EH (cell line): ENCODE data around the gene DNAJA3.

Experiments used
- DNase-seq: peaks from one replicate; pipeline ENCODE4 v3.0.0-alpha.2; 2015; ENCODE audit warnings: low read depth

Gene DNAJA3

DNA sequence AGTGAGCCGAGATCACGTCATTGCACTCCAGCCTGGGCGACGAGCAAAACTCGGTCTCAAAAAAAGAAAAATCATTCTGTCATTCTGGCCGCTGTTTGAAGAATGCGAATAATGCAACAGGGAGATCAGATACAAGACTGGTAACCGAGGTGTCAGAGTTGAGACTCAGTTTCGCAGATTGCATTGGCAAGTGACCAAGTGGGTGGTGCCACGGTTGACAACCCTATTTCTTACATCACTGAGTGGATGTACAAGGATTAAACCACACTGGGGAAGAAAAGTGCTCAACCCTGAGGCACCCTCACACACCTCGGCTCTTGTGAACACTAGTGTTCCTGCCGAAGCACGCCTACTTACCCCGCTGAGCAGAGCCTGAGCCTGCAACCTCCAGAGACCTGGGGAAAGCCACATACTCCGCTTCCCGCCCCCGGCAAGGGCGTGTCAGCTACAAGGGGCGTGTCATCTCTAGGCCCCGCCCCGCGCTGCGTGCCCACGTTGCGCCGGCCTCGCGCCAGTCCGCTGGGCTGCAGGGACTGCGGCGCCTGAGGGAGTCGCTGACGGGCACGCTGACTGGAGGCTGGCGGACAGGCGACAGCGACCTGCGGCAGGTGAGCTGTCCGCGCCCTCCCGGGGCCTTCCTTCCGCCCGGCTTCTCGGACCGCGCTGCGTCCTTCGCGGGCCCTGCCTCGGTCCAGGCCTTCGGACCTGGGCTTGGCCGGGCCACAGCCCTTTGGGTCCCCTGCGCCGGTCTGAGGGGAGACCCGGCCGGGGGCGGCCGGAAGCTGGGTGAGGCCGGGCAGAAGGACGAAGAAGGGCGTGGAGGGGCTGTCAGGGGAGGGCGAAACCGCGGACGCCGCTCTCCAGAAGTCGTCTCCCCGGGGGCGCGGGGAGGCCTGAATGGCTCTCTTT is 50.5 kb downstream of the DNAJA3 start, which contains the start of gene HMOX2:
Gene HMOX2, plus strand, starts transcription at position 519 of the 909 bp plus-strand sequence. CDS start 29,127 bp downstream, outside the sequence.
- DNase-seq, result peak; percentile 89

DNA sequence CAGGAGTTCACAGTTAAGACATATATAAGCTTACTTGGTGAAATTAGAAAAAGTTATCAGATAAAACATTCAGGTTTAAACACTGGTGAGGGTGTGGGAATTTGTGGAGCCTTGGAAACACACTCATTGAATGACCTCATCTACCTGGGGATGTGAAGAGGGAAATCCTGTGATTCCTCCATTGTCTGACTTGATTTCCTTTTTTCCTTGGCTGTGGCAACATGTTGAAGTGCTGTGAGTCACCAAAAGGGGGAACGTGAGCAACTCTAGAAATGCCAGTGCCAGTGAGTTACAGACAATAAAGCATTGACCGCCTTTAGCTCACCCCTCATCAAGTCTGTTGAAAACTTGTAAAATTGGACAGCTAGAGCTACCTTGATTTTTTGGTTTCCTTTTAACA is 52.3 kb downstream of the DNAJA3 start:
- peak; percentile 59 for DNase-seq

DNA sequence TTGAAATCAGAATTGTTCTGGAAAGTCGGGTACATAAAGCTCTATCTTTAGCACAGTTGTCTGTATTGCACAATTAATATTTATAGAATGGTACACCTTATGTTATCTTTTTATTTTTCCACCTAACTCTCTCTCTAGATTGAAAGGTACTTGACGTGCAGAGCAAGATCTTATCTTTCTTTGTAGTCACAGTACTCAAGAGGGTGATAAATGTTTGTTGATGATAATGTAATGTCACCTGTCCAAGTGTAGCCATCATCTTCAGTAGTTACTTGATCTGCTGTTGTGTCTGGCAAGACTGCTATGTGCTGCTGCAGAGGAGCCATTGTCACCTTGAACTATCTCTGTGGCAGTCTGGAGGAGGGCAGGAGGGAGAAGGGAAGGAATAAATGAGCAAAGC is 55.9 kb downstream of the DNAJA3 start:
- DNase-seq, result no peak

DNA sequence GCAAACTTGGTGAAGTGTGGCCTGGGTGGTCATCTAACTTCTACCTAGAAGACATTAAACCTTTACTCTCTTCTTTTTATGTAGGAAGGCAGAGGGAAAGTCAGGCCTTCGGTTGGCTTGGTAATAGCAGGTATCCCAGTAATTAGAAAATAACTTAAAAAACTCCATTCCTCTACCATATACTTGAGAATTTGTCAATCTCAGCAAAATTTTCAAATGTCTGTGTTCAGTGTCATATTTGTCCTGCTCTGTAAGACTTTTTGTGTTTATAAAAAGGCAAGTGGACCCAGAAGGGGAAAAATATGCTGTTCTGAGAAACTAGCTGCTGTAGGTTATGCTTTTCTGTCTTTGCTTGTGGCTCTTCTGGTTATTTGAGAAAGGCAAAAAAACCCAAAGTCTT is 56.3 kb downstream of the DNAJA3 start:
- no peak for DNase-seq

DNA sequence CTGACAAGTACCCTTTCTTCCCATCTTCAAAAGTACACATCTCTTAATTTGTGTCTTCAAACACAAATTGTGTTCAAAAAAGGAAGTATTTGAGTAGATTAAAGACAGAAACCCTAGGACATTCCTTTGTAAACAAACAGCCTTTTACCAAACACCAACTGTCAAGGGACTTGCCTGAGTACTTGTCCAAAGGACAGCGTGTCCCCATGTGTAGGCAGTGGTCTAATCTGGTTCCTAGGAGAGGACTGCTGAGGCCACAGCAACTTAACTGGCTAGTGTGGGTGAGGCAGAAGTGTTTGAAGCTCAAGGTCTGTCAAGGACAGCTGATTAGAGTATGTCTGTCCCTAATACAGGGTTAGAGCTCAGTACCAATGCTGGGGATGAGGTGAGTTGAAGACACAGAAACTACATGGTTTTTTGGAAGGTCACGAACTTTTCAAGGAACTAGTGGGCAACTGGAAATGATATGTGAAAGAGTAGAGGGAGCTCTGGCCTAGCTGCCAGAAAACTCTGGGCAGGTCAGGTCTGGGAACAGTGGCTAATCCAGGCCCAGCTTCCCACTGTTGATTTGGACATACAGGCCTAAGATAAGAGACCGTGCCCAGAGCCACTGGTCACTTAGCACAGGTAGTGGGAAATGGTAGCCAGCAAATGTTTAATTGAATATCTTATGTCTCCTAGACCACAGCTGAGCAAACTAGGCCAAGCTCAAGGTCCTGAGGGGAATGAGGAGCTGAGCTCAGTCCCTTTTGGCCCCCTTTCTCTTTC is 60.6 kb downstream of the DNAJA3 start:
- DNase-seq, result no peak

DNA sequence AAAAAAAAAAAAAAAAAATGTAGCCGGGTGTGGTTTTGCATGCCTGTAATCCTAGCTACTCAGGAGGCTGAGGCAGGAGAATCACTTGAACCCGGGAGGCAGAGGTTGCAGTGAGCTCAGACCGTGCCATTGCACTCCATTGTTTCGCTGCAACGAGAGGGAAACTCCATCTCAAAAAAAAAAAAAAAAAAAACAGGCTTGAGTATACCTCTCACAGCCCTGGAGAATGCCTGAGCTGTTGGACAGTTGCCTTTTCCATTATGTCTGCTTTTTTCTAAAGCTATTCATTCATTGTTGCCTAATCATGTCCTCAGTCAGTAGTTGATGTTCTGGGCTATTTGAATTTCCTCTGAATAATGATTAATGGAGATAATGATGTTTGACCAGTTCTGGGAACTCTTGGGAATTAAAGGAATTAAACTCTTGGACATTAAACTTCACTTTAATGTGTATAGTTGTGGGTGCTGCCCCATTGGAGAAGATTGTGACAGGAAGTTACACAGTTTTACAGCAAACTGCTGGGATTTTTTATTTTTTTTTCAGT is 62.4 kb downstream of the DNAJA3 start:
- DNase-seq, result peak; percentile 73

DNA sequence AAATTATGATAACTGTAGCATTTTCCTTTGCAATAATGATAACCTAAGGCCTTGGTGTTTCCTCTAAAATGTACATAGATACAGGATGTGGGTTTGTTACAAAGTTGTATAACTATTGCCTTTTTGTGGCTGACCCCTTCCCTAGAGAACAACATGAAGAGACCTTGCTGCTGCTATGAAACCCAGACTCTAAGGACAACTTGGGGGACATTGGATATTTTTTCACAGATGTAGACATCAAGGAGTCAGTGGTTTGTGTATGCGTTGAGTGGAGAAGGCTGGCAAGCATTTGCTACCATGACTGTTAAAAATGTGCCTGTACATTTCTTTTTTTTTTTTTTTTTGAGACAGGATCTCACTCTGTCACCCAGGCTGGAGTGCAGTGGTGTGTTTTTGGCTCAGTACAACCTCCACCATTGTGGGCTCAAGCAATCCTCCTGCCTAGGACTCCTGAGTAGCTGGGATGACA is 62.9 kb downstream of the DNAJA3 start:
- peak; percentile 32 for DNase-seq

DNA sequence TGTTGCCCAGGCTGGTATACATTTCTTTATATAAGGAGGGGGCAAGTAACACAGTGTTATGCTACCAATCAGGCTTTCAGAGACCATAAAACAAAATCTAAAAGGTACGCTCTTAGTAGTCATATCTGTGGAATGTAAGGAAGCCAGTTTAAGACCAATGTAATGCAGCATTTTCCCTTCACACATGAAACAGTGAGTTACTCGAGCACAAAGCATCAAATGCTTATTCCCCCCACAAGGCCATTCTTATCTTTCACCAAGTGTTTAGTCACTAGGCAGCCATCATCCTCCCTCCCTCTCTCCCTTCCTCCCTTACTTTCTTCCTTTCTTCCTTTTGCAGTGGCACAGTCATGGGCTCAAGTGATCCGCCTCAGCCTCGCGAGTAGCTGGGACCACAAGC is 63.4 kb downstream of the DNAJA3 start:
- peak; percentile 87 for DNase-seq

DNA sequence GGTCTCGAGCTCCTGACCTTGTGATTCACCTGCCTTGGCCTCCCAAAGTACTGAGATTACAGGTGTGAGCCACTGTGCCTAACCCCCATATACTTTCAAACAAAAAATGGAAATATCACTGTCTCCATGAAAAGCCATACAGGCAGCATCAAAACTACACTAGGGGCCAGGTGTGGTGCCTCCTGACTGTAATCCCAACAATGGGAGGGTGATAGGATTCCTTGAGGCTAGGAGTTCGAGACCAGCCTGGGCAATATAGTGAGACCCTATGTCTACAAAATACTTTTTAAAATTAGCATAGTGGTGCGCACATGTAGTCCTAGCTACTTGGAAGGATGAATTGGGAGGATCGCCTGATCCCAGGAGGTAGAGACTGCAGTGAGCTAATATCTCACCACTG is 66.2 kb downstream of the DNAJA3 start:
- DNase-seq, result no peak

DNA sequence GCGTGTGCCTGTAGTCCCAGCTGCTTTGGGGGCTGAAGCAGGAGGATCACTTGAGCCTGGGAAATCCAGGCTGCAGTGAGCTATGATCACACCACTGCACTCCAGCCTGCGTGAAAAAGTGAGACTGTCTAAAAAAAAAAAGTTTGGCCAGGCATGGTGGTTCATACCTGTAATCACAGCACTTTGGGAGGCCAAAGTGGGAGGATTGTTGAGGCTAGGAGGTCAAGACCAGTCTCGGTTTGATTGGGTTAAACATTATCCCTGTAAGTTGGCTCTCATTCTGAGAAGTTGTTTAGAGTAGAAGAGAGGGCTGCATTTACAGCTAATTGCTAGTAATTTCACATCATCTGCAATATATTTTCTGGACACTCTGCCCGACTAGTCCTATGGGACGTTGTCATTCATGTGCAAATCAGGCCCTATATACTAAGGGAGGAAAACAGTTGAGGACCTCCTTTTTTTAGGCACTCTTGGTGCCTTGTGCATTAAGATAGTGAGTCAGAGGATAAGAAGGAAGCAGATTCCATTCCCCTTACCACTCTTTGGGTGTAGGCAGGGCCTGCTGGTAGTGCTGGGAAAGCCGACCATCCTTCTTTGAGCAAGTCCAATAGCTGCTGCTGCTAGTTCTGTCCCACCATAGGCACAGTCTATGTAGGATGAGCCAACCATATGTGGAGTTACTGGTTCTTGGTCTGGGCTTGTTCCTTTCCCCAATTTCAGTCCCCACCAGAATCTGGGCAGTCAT is 69.2 kb downstream of the DNAJA3 start:
- DNase-seq, result peak; percentile 90

DNA sequence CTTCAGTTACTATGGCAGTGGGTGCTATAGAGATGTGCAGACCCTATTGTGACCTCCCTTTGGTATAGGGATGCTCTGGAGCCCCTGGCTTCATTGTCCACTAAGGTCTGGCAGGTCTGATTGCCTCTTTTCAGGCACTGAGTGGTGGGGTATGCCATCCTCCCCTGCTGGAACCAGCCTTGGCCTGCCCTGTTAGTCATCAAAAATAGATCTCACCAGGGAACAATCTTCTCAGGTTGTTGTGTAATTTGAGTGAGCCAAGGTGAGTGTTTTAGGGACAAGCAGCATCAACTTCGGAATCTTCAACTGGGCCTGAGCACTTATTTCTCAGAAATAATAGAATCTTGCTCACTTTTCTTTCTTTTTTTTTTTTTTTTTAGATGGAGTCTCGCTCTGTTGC is 70.1 kb downstream of the DNAJA3 start:
- no peak for DNase-seq

DNA sequence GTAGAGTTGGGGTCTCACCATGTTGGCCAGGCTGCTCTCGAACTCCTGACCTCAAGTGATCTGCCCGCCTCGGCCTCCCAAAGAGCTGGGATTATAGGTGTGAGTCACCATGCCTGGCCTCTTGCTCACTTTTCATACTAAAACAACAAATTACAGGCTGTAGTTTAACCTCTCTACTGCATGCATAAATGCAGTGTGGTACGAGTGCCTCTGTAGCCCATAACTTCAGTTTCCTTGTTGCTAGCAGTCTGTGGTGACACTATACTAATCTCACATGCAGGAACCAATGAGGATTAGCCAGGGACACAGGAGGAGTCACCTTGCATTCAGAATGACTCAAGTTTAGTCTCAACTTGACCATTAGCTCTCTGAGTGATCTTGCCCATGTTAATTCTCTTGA is 70.6 kb downstream of the DNAJA3 start:
- DNase-seq, result peak; percentile 85

DNA sequence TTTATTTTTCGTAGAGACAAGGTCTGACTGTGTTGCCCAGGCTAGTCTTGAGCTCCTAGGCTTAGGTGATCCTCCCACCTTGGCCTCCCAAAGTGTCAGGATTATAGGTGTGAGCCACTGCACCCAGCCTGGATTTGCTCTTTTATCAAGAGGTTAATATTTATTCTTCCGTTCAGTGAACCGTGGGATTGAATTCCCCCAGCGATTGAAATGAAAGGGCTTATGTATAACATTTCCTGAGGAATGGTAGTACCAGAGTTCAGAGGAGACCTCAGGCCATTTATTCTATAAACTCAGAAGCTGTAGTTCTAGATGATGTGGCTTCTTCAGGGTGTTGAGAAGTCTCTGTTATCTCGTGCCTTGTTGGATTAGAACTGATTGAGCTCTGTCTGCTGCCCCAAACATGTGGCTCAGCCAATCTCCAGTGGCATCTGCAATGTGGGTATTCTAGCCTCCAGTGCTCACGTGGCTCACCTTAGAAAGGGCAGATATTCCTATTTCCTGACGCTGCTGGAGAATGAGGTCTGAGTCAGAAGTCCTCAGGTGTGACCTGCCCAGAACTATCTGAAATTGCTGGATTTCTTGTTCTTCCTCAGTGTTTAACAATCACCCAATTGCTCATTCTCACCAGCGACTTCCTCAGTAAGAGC is 73.0 kb downstream of the DNAJA3 start:
- DNase-seq, result no peak

DNA sequence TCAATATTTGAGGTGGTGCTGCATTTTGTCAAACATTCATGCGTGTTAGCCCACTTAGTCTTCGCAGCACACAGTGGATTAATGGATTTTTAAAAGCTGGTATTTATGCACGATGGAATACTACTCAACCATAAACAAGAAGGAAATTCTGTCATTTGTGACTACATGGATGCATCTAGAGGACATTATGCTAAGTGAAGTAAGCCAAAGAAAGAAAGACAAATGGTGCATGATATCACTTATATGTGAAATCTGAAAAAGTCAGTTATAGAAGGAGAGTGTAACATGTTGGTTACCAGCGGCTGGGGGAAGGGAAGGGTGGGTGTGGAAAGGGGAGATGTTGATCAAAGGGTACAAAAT is 73.5 kb downstream of the DNAJA3 start:
- no peak for DNase-seq

DNA sequence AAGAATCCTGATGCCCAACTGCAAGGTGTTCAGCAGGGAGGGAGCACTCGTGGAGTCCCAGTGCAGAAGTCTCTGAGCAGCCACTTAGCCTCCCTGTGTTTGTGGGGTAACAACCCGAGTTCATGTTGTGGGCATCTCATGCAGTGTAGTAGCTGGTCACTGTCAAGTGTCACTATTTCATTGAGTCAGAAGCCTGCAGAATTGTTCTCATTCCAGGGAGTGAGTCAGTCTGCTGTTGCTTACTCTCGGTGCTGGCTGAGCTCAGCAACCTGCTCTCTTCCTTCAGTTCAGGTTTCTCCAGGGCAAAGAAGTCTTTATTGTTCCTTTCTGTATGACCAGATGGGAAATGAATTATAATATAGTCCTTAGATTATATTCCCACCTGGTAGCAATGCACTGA is 74.6 kb downstream of the DNAJA3 start:
- peak; percentile 90 for DNase-seq

DNA sequence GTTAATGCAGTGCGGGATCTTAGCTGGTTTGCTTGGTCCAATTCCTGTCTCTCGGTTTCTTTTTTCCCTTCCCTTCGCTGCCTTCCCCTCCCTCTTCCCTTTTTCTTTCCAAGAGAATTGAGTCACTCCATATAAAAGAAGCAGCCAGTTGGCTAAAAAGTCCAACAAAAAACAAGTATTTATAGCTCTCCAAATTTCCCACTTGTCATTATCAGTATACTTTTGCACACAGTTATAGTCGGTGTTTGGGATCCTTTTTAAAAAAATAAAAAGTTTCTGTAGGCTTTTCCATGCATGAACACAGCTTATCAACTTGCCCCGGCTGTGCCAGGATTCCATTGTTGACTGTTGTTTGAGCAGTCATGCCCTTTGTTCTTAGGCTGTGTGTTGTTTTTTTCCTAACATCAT is 75.4 kb downstream of the DNAJA3 start:
- peak; percentile 65 for DNase-seq

DNA sequence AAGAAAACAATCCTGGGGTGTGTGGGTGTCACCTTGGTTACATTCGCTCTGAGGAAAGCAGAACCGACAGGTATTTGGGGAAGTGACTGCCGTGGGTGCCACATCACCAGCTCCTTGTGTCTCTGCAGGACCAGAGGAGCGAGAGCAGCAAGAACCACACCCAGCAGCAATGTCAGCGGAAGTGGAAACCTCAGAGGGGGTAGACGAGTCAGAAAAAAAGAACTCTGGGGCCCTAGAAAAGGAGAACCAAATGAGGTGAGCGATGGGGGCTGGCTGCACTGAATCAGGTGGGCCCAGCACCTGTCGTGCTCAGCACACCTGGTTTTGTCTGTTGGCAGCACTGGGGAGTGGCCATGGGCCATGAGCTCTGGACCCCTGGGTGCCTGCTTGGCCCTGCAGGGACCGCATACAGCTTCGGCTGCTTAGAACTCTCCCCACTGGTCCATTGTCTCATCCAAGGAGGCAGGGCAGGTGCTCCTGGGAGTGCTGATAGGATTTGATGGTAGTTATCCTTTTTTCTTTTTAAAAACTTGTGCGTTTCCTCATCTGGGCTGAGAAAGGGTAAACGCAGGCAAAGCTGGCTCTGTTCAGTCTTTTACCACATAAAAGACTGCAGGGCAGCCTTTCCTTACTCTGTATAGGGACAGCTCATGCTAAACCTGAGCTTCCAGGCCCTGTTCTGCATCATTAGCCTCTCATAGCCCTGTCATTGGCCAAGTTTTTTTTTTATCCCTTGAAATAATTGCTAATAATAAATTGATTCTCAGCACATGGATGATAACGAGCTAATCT is 79.9 kb downstream of the DNAJA3 start:
- DNase-seq, result no peak
